GM19397 (cell line): ENCODE results near the gene TDRD9.

Source experiments
- ATAC-seq: cut with Tn5 transposase; IDR thresholded peaks from one replicate; pipeline ENCODE4 v1.9.1; 2021; ENCODE audit warnings: mild to moderate bottlenecking, moderate library complexity; ENCODE audit not compliant: unreplicated experiment

TDRD9 gene

DNA sequence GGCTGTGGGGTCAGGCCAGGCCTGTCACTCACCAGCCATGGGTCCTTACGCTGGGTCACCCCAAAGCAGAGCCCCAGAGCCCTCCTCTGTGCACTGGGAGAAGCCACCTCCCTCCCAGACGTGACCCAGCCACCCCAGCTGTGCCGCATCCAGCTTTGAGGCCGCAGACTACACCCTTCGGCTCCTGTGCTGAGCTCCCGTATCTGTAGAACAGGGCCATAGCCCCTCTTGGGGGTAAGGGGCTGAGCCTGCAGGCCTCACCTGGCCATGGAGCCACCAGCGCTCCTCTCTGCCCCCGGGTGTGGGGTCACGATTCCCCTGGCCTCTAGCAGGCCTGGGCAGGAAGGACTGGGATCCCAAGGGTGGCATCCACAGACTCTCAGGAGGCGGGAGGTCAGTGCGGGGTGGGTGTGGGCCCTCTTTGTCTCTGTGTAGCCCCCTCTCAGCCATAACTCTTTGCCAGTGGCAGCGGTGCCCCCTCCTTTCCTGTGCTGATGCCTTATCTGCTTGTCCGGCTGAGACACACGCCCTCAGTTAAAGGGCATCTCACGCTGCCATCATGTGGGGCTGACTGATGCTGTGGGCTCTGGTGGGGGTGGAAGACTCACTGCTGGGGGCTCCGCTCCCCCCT, 173.5 kb downstream of the TDRD9 start:
- no peak for ATAC-seq
